ENCODE results near the gene RAP1GAP2. TPM values are rescaled to one million over a fixed set of nuclear protein-coding genes. Genes with fewer than 3 reads are reported as not detected.

Gene RAP1GAP2
- total RNA-seq, 1 donor from 2014 or later = 0.34 TPM

DNA sequence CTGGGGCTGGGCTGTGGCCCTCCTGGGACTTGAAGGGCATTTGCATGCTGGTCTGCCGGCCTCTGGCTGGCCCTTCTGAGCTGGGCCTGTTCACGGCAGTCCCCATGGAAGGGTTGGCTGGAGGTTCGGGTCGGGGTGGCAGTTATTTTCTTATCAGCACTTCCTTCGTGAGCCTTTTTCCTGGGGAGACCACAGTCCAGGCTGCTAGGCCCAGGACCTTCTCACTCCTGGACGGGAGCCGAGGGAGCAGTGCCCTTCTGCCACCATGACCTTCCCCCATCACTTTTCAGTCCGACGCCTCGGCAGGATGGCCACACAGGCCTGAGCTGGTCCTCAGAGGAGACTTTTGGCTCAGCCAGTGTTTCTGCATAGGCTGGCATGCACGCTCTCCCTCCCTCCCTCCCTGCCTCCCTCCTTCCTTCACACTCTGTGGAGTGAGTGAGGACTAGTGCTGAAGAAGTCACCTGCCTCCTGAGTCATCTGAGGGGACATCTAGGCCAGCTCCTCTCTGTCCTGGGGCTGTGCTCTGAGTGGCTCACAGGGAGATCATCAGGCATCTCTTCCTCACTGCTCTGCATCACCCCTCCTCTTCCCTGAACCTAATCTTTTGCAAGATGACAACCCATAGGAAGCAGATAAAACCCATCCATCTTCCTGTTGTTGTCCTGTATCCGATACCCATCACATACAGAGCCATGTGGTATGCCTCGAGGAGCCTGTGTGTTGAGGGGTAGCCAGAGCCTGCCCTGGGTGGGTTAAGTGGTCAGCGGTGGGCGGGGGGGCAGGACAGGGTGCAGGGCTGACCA lies 109.7 kb downstream of the RAP1GAP2 start:
- Mint-ChIP-seq H3K36me3 (ENCODE audit: low read depth) (peaks cover 9% of the 10 kb centered on the region), H3K27ac (no peak overlapping the region), H3K4me1 (ENCODE audit: low read depth) (no peaks in the 10 kb centered on the region), H3K9me3 (peaks cover 9% of the 10 kb centered on the region), H3K4me3 (no peak overlapping the region), H3K27me3 (ENCODE audit: insufficient read depth) (no peaks in the 10 kb centered on the region)
- no peak for DNase-seq (ENCODE audit: low spot score)
- intact Hi-C loops (cut with micrococcal nuclease) = no loop called here

DNA sequence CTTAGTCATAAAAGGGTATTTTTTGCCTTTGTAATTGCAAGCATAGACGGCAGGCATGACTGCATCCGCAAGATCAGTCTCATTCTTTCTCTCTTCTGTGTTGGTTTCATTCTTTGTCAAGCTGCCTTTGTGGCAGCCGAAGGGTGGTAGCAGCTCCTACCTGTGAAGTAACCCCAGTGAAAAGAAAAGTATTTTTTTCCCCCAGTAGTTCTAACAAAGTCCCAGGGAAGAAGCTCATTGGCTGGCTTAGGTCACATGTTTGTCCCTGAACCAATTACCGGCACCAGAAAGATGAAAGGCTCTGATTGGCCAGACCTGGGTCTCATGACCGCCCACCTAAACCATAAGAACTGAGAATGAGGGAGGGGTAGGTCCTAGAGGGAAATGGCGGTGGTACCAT lies 110.7 kb downstream of the RAP1GAP2 start:
- intact Hi-C loops (cut with micrococcal nuclease) = no loop called here
- Mint-ChIP-seq H3K27ac (no peak overlapping the region), H3K4me1 (ENCODE audit: low read depth) (no peaks in the 10 kb centered on the region), H3K9me3 (peaks cover 9% of the 10 kb centered on the region), H3K4me3 (no peak overlapping the region), H3K36me3 (ENCODE audit: low read depth) (peaks cover 9% of the 10 kb centered on the region), H3K27me3 (ENCODE audit: insufficient read depth) (no peaks in the 10 kb centered on the region)
- DNase-seq (ENCODE audit: low spot score) = no peak

DNA sequence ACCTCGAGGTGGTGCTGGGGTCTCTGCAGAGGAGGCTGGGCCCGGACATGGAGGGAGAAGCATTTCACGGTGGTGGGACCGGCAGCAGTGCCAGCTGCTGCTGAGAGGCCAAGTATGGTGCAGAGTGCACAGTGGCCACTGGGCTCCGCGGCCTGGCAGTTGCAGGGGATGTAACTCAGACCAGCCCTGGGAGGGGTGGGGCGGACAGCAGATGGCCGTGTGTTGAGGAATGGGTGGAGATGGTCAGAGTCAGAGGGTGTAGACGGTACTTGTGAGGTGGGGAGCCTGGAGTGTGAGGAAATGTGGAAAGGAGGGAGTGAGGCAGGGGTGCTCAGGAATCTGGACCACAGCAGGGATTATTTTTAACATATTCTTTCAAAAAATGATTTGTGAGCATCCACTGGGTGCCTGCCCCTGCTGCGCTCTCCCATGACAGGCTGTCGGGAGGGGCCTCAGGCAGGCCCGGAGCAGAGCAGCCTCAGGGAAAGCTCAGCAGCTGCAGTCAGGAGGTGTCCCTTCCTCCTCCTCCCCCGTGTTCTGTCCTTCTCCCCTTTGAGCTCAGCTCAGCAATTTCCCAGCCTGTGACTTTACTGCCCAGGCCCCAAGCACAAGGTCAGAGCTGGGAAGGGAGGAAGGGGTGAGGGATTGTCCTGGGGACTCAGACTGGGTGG lies 113.1 kb downstream of the RAP1GAP2 start:
- Mint-ChIP-seq H3K36me3 (ENCODE audit: low read depth) (peaks cover 9% of the 10 kb centered on the region), H3K4me1 (ENCODE audit: low read depth) (no peaks in the 10 kb centered on the region), H3K27ac (no peak overlapping the region), H3K4me3 (no peak overlapping the region), H3K9me3 (peaks cover 9% of the 10 kb centered on the region), H3K27me3 (ENCODE audit: insufficient read depth) (no peaks in the 10 kb centered on the region)
- no peak for DNase-seq (ENCODE audit: low spot score)
- intact Hi-C loops (cut with micrococcal nuclease) = no loop called here

DNA sequence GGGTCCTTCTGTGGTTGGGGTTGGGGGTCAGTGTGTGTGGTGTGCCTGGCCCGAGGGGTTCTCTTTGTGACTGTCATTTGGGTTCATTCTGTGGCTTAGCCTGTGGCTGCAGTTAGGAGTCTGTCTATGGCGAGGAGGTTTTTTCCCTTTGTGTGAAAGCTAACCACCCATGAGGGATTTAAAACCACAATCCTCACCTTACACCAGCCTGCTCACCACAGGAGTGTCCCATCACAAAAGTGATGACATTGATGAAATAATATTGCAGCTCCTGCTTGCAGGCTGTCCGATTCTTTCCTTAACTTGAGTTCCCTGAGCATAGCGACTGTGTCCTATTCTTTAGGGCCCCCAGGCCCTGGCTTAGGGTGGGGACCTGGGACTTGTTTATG lies 113.6 kb downstream of the RAP1GAP2 start:
- no peaks in the 10 kb centered on the region for H3K4me1 Mint-ChIP-seq (ENCODE audit: low read depth)
- peaks cover 9% of the 10 kb centered on the region for H3K36me3 Mint-ChIP-seq (ENCODE audit: low read depth)
- no peaks in the 10 kb centered on the region for H3K27me3 Mint-ChIP-seq (ENCODE audit: insufficient read depth)
- intact Hi-C loops (cut with micrococcal nuclease) = no loop called here
- H3K27ac Mint-ChIP-seq = no peak overlapping the region
- H3K4me3 Mint-ChIP-seq = no peak overlapping the region
- DNase-seq (ENCODE audit: low spot score) = no peak
- peaks cover 9% of the 10 kb centered on the region for H3K9me3 Mint-ChIP-seq

DNA sequence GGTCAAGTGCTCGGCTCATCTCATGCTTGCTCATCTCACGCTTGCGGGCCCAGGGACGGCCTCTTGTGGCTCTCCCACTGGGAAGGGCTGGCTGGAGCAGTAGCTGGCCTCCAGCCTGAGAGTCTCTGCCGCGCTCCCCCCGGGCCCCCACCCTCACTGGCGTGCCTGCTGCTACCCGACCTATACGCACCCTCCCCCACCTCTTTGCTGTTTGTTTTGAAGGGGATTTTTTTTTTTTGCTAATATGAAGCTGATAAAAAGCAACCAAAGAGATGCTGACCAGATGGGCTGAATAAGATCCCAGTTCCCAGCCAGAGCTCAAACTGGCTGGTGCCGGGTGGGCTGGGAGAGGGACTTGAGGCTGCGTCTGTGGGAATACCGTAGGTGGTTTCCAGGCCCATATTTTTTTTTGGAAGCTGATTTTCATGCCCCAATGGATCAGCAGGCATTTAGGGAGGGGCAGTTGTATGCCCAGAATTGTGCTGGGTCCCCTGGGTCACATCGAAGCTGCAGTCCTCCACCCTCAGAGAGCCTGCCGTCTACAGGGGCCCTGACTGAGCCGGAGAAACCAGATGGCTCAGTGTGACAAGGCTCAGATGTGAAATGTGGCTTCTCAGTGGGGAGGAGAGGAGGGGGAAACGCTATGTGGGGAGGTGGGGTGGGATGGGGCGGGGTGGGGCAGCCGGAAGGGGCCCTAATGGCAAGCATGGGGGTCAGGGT lies 115.0 kb downstream of the RAP1GAP2 start:
- DNase-seq (ENCODE audit: low spot score) = no peak
- Mint-ChIP-seq H3K9me3 (peaks cover 9% of the 10 kb centered on the region), H3K27ac (no peak overlapping the region), H3K36me3 (ENCODE audit: low read depth) (peaks cover 9% of the 10 kb centered on the region), H3K4me1 (ENCODE audit: low read depth) (no peaks in the 10 kb centered on the region), H3K4me3 (no peak overlapping the region), H3K27me3 (ENCODE audit: insufficient read depth) (peaks cover 3% of the 10 kb centered on the region)
- intact Hi-C loops (cut with micrococcal nuclease) = no loop called here

DNA sequence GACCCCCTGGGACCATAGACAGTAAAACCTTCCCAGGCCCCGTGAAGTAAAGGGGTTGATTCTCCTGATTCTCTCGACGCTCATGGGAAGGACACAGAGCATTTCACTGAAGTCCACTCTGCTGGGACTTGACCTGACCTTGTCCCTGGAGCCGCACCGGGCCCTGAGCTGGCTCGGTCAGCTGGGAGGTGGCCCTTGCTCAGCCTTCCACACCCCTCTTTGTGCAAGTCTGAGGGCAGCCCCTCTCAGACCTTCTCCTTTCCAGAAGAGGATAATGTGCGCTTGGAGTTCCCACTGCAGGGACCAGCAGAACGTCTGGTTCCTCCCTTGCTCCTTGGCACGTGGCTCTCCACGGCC lies 115.5 kb downstream of the RAP1GAP2 start:
- H3K27me3 Mint-ChIP-seq (ENCODE audit: insufficient read depth) = peaks cover 3% of the 10 kb centered on the region
- intact Hi-C loops (cut with micrococcal nuclease) = no loop called here
- no peak for DNase-seq (ENCODE audit: low spot score)
- peaks cover 9% of the 10 kb centered on the region for H3K36me3 Mint-ChIP-seq (ENCODE audit: low read depth)
- peaks cover 7% of the 10 kb centered on the region for H3K9me3 Mint-ChIP-seq
- H3K4me1 Mint-ChIP-seq (ENCODE audit: low read depth) = no peaks in the 10 kb centered on the region
- H3K27ac Mint-ChIP-seq = no peak overlapping the region
- no peak overlapping the region for H3K4me3 Mint-ChIP-seq

DNA sequence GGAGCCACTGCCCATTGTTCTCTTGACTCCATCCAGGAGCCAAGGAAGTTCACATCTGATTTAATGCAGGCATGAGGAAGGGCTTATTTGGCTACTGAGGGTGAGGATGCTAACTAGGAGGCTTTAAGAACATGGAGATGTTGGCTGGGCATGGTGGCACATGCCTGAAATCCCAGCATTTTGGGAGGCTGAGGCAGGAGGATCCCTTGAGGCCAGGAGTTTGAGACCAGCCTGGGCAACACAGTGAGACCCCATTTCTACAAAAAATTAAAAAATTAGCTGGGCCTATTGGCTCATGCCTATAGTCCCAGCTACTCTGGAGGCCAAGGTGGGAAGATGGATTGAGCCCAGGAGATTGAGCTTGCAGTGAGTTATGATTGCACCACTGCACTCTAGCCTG lies 116.5 kb downstream of the RAP1GAP2 start:
- Mint-ChIP-seq H3K36me3 (ENCODE audit: low read depth) (peaks cover 3% of the 10 kb centered on the region), H3K4me1 (ENCODE audit: low read depth) (no peaks in the 10 kb centered on the region), H3K27me3 (ENCODE audit: insufficient read depth) (peaks cover 3% of the 10 kb centered on the region), H3K9me3 (no peaks in the 10 kb centered on the region), H3K27ac (no peak overlapping the region), H3K4me3 (no peak overlapping the region)
- no peak for DNase-seq (ENCODE audit: low spot score)
- intact Hi-C loops (cut with micrococcal nuclease) = no loop called here

DNA sequence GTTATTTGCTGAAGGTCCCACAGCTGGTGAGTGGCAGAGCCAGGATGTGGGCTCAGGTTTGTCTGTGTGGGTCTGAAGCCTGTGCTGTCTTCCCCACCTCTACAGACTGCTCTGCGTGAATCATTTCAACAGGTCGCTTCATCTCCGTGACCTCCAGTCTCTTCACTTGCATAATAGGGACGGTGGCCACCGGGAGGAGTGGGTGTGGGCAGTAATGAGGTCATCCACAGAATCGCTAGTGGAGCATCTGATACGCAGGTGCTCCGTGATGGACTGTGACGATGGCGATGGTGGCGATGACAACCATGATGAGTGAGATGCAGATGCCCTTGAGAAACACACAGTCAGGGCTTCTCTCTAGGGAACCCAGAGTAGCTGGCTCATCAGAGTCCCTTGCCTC lies 120.2 kb downstream of the RAP1GAP2 start:
- no peak for DNase-seq (ENCODE audit: low spot score)
- Mint-ChIP-seq H3K4me1 (ENCODE audit: low read depth) (no peaks in the 10 kb centered on the region), H3K36me3 (ENCODE audit: low read depth) (no peaks in the 10 kb centered on the region), H3K27ac (no peak overlapping the region), H3K27me3 (ENCODE audit: insufficient read depth) (peaks cover 3% of the 10 kb centered on the region), H3K9me3 (no peaks in the 10 kb centered on the region), H3K4me3 (no peak overlapping the region)
- intact Hi-C loops (cut with micrococcal nuclease) = no loop called here

DNA sequence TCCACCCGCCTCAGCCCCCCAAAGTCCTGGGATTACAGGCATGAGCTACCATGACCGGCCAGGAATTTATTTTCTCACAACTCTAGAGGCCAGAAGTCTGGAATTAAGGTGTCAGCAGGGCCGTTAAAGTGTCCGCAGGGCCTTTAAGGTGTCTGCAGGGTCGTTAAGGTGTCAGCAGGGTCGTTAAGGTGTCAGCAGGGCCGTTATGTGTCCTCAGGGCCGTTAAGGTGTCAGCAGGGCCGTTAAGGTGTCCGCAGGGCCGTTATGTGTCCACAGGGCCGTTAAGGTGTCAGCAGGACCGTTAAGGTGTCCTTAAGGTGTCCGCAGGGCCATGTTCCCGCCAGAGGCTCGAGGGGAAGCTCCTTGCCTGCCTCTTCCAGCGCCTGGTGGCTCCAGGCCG lies 125.2 kb downstream of the RAP1GAP2 start:
- Mint-ChIP-seq H3K27ac (no peak overlapping the region), H3K4me1 (ENCODE audit: low read depth) (no peaks in the 10 kb centered on the region), H3K9me3 (no peaks in the 10 kb centered on the region), H3K36me3 (ENCODE audit: low read depth) (no peaks in the 10 kb centered on the region), H3K27me3 (ENCODE audit: insufficient read depth) (no peaks in the 10 kb centered on the region), H3K4me3 (no peak overlapping the region)
- no peak for DNase-seq (ENCODE audit: low spot score)
- intact Hi-C loops (cut with micrococcal nuclease) = no loop called here

DNA sequence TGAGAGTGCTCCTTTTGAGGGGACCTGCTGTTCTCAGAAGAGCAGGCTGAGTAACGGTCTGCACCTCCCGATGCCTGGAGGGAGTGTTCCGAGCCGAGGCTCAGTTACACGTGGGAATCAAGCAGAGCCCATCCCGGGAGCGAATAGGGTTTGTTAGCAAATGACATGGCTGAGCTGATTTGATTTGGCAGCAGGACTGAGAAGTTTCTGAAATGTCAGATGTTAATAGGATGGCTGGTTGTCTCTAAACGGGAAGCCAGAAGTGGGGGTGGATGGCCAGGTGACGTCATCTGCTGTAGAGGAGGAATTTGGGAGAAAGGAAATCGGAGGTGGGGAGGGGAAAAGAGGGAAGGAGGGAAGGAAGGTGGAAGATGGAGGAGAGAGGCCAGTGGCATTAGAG lies 128.0 kb downstream of the RAP1GAP2 start:
- H3K36me3 Mint-ChIP-seq (ENCODE audit: low read depth) = no peaks in the 10 kb centered on the region
- intact Hi-C loops (cut with micrococcal nuclease) = no loop called here
- no peaks in the 10 kb centered on the region for H3K27me3 Mint-ChIP-seq (ENCODE audit: insufficient read depth)
- DNase-seq (ENCODE audit: low spot score) = no peak
- no peak overlapping the region for H3K27ac Mint-ChIP-seq
- H3K4me3 Mint-ChIP-seq = no peak overlapping the region
- no peaks in the 10 kb centered on the region for H3K9me3 Mint-ChIP-seq
- H3K4me1 Mint-ChIP-seq (ENCODE audit: low read depth) = no peaks in the 10 kb centered on the region

DNA sequence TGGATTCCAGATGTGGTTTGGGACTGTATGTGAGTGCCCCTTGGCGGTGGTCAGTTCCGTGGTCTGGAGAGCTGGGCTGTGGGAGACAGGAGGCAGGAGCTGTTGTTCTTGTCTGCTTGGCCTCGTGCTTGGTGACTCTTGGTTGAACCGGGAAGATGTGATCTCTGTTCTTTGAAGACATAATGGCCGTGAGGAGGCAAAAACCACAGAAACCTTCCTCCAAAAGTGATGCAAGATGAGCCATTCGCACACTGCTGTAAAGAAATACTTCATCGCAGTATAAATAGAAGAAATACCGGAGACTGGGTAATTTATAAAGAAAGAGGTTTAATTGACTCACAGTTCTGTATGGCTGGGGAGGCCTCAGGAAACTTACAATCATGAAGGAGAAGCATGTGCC lies 128.8 kb downstream of the RAP1GAP2 start:
- intact Hi-C loops (cut with micrococcal nuclease) = no loop called here
- Mint-ChIP-seq H3K9me3 (no peaks in the 10 kb centered on the region), H3K4me1 (ENCODE audit: low read depth) (no peaks in the 10 kb centered on the region), H3K27ac (no peak overlapping the region), H3K4me3 (no peak overlapping the region), H3K27me3 (ENCODE audit: insufficient read depth) (no peaks in the 10 kb centered on the region), H3K36me3 (ENCODE audit: low read depth) (no peaks in the 10 kb centered on the region)
- DNase-seq (ENCODE audit: low spot score) = no peak

DNA sequence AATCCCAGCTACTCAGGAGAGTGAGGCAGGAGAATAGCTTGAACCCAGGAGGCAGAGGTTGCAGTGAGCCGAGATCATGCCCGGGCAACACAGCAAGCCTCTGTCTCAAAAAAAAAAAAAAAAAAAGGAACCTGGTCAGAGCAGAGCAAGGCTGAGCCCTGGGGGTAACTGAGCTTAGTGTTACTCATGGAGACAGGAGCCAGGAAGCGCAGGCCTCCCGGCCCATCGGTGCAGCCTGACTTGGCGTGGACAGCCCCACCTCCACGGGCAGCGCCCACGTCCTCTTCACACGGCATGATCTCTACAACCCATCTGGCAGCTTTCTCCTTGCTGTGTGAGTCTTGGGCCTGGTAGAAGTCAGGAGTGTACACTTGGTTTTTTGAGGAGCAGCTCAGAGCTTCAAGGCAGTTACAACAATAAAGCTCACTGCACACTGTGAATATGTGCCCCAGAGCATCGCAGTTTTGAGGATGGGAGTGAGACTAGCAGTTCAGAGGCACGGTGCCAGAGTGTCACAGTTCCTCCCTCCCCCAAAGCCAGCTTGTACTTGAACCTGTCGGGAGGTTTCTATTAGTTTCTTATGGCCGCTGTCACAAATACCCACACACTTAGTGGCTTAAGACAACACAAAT lies 129.9 kb downstream of the RAP1GAP2 start:
- Mint-ChIP-seq H3K36me3 (ENCODE audit: low read depth) (no peaks in the 10 kb centered on the region), H3K27me3 (ENCODE audit: insufficient read depth) (no peaks in the 10 kb centered on the region), H3K27ac (no peak overlapping the region), H3K4me3 (no peak overlapping the region), H3K4me1 (ENCODE audit: low read depth) (peaks cover 8% of the 10 kb centered on the region), H3K9me3 (no peaks in the 10 kb centered on the region)
- intact Hi-C loops (cut with micrococcal nuclease) = no loop called here
- DNase-seq (ENCODE audit: low spot score) = no peak

Data from activated T-helper 1 cell treated with anti-CD3 and anti-CD28 coated beads, Interleukin-12 subunit alpha, Interleukin-12 subunit beta, Interleukin-2, Interleukin-4 antibody, amounts not matched to agents 30 ng/mL and 10 ng/mL and 1 ng/mL, durations not matched to agents 14 hours and 24 hours and 36 hours (primary cell).